H9 (cell line): ENCODE measurements around the gene UFM1. TPM values are rescaled to one million over a fixed set of nuclear protein-coding genes. Genes with fewer than 3 reads are reported as not detected.

Experiments
- DNase-seq: peaks from one replicate; pipeline ENCODE4 v3.0.0-alpha.2; 2017
- H2AFZ ChIP-seq: one replicate; pipeline ENCODE4 v1.6.1; 2013; ENCODE audit warnings: mild to moderate bottlenecking, low read length, control low read depth, moderate library complexity
- H2AK5ac ChIP-seq: 2 replicates; pipeline ENCODE4 v1.6.1; 2013; ENCODE audit warnings: low read length, control low read depth, mixed read lengths; ENCODE audit not compliant: insufficient read length
- H2BK120ac ChIP-seq: one replicate; pipeline ENCODE4 v1.6.1; 2013; ENCODE audit warnings: low read depth, mild to moderate bottlenecking, low read length, control low read depth, inconsistent platforms; ENCODE audit not compliant: poor library complexity, severe bottlenecking
- H2BK12ac ChIP-seq: 2 replicates; pipeline ENCODE4 v1.6.1; 2013; ENCODE audit warnings: low read length, control low read depth, mixed read lengths, low read depth; ENCODE audit not compliant: insufficient read length
- H2BK15ac ChIP-seq: 2 replicates; pipeline ENCODE4 v1.6.1; 2013; ENCODE audit warnings: low read depth, low read length, control low read depth
- H2BK20ac ChIP-seq: one replicate; pipeline ENCODE4 v1.6.1; 2013; ENCODE audit warnings: low read depth, mild to moderate bottlenecking, low read length, control low read depth, inconsistent platforms; ENCODE audit not compliant: poor library complexity, severe bottlenecking
- H2BK5ac ChIP-seq: 2 replicates; pipeline ENCODE4 v1.6.1; 2013; ENCODE audit warnings: low read length, control low read depth, mixed read lengths; ENCODE audit not compliant: insufficient read length
- H3K14ac ChIP-seq: 2 replicates; pipeline ENCODE4 v1.6.1; 2013; ENCODE audit warnings: low read length, control low read depth; ENCODE audit not compliant: insufficient read depth
- H3K18ac ChIP-seq: 2 replicates; pipeline ENCODE4 v1.6.1; 2013; ENCODE audit warnings: low read depth, mild to moderate bottlenecking, mixed read lengths, low read length, control low read depth; ENCODE audit not compliant: insufficient read length
- H3K23ac ChIP-seq: 2 replicates; pipeline ENCODE4 v1.6.1; 2013; ENCODE audit warnings: low read length, control low read depth, mixed read lengths, low read depth; ENCODE audit not compliant: insufficient read length
- H3K23me2 ChIP-seq: 2 replicates; pipeline ENCODE4 v1.6.1; 2013; ENCODE audit warnings: low read depth, mild to moderate bottlenecking, mixed read lengths, low read length, control low read depth; ENCODE audit not compliant: insufficient read length, poor library complexity, severe bottlenecking
- H3K27ac ChIP-seq: 2 replicates; pipeline ENCODE4 v1.5.1; 2013; ENCODE audit warnings: low read length, control low read depth, mixed read lengths, low read depth; ENCODE audit not compliant: insufficient read length
- H3K27me3 ChIP-seq: 2 replicates; pipeline ENCODE4 v1.6.1; 2013; ENCODE audit warnings: low read length, control low read depth, inconsistent platforms; ENCODE audit not compliant: insufficient read depth
- H3K4ac ChIP-seq: 2 replicates; pipeline ENCODE4 v1.6.1; 2013; ENCODE audit warnings: low read depth, mild to moderate bottlenecking, control low read depth, inconsistent platforms, low read length, moderate library complexity
- H3K4me1 ChIP-seq: 2 replicates; pipeline ENCODE4 v1.6.1; 2013; ENCODE audit warnings: low read length, control low read depth, inconsistent platforms; ENCODE audit not compliant: insufficient read depth
- H3K4me2 ChIP-seq: 2 replicates; pipeline ENCODE4 v1.6.1; 2013; ENCODE audit warnings: low read length, control low read depth, mixed read lengths; ENCODE audit not compliant: insufficient read length, insufficient read depth
- H3K56ac ChIP-seq: 2 replicates; pipeline ENCODE4 v1.6.1; 2013; ENCODE audit warnings: low read depth, mild to moderate bottlenecking, mixed read lengths, low read length, control low read depth; ENCODE audit not compliant: insufficient read length
- H3K79me1 ChIP-seq: 2 replicates; pipeline ENCODE4 v1.6.1; 2013; ENCODE audit warnings: low read depth, mild to moderate bottlenecking, moderate library complexity, low read length, control low read depth, inconsistent platforms; ENCODE audit not compliant: insufficient read depth, poor library complexity, severe bottlenecking
- H3K79me2 ChIP-seq: 2 replicates; pipeline ENCODE4 v1.6.1; 2013; ENCODE audit warnings: low read length, control low read depth, inconsistent platforms; ENCODE audit not compliant: insufficient read depth
- H3K9ac ChIP-seq: 2 replicates; pipeline ENCODE4 v1.6.1; 2013; ENCODE audit warnings: low read length, control low read depth, mixed read lengths; ENCODE audit not compliant: insufficient read length; ENCODE audit errors: extremely low read depth
- H3K9me3 ChIP-seq: one replicate; pipeline ENCODE4 v1.6.1; 2013; ENCODE audit warnings: low read depth, low read length, inconsistent platforms; ENCODE audit not compliant: control insufficient read depth
- H3T11ph ChIP-seq: one replicate; pipeline ENCODE4 v1.6.1; 2013; ENCODE audit warnings: mild to moderate bottlenecking, low read length, control low read depth, inconsistent platforms
- H4K20me1 ChIP-seq: one replicate; pipeline ENCODE4 v1.6.1; 2013; ENCODE audit not compliant: control insufficient read depth, insufficient read length, insufficient read depth
- H4K5ac ChIP-seq: 2 replicates; pipeline ENCODE4 v1.6.1; 2013; ENCODE audit warnings: low read depth, mild to moderate bottlenecking, mixed read lengths, low read length, control low read depth; ENCODE audit not compliant: insufficient read length
- H4K8ac ChIP-seq: replicated peaks from 2 replicates; pipeline ENCODE4 v1.6.1; 2013; ENCODE audit warnings: low read length, control low read depth, mixed read lengths, low read depth; ENCODE audit not compliant: insufficient read length
- H4K91ac ChIP-seq: 2 replicates; pipeline ENCODE4 v1.6.1; 2013; ENCODE audit warnings: low read depth, mild to moderate bottlenecking, moderate library complexity, mixed read lengths, low read length, control low read depth; ENCODE audit not compliant: insufficient read length
- H3K27ac Mint-ChIP-seq, 3 experiments: 2 replicates in 2 of 3; 3 replicates in 1 of 3; pipeline ENCODE4 v1.8.0; 2020 to 2021; ENCODE audit warnings: mixed read lengths in 3 of 3, mild to moderate bottlenecking in 1 of 3, moderate library complexity in 1 of 3
- H3K27me3 Mint-ChIP-seq: 2 replicates; pipeline ENCODE4 v1.8.0; 2021; ENCODE audit warnings: low read depth, mild to moderate bottlenecking, moderate library complexity, mixed read lengths
- H3K36me3 Mint-ChIP-seq, 3 experiments: 2 replicates in 2 of 3; 3 replicates in 1 of 3; pipeline ENCODE4 v1.8.0; 2020 to 2021; ENCODE audit warnings: low read depth in 3 of 3, mixed read lengths in 3 of 3; ENCODE audit not compliant: insufficient read depth in 1 of 3
- H3K4me1 Mint-ChIP-seq, 2 experiments: 2 replicates each; pipeline ENCODE4 v1.8.0; 2020; ENCODE audit warnings: mixed read lengths in 2 of 2
- H3K4me3 Mint-ChIP-seq, 2 experiments: 2 replicates in 1 of 2; 3 replicates in 1 of 2; pipeline ENCODE4 v1.8.0; 2020 to 2021; ENCODE audit warnings: mild to moderate bottlenecking in 2 of 2, mixed read lengths in 2 of 2, moderate library complexity in 1 of 2
- H3K9me3 Mint-ChIP-seq, 2 experiments: 2 replicates in 1 of 2; 3 replicates in 1 of 2; pipeline ENCODE4 v1.8.0; 2020; ENCODE audit warnings: mild to moderate bottlenecking in 2 of 2, mixed read lengths in 2 of 2, moderate library complexity in 1 of 2
- CTCF ChIP-seq: fragments of 200-600 bp; sonication (generic); conservative IDR thresholded peaks from 3 replicates; pipeline ENCODE4 v1.8.0; 2021; ENCODE audit warnings: antibody characterized with exemption, mild to moderate bottlenecking
- WGBS: extraction: QIAGEN DNeasy Blood & Tissue Kit; methylation state at CpG from one replicate; pipeline ENCODE4 v1.1.7; 2013; ENCODE audit warnings: missing lambda C conversion rate, low lambda C conversion rate, mixed read lengths; ENCODE audit not compliant: insufficient read length; ENCODE audit errors: extremely low coverage; 5-methylcytosine and 5-hydroxymethylcytosine counted together
- total RNA-seq: library from RNA; stranded (reverse); gene quantifications from 2 replicates; pipeline ENCODE4 v1.2.1, GENCODE V29; 2021

The UFM1 gene
- total RNA-seq, 1 experiment from 2014 or later, result 57.3 TPM

- no peak for TF ChIP-seq CTCF
- Mint-ChIP-seq H3K4me3 (no peak overlapping the region), H3K9me3 (no peaks in the 10 kb centered on the region), H3K27ac (no peak overlapping the region), H3K27me3 (no peaks in the 10 kb centered on the region), H3K4me1 (peaks cover 8 to 11% of the 10 kb centered on the region in 2 experiments), H3K36me3 (peaks cover 3 to 40% (median 25%) of the 10 kb centered on the region in 3 experiments; a peak in 6 of 7 replicates)
- H2BK120ac ChIP-seq, result no peak overlapping the region
- H3K4me2 ChIP-seq, result no peak overlapping the region
- no peak overlapping the region for H2BK20ac ChIP-seq
- no peak overlapping the region for H3T11ph ChIP-seq
- no peaks in the 10 kb centered on the region for H4K20me1 ChIP-seq
- H3K9me3 ChIP-seq, result no peaks in the 10 kb centered on the region
- H2BK5ac ChIP-seq, result no peak overlapping the region
- H2BK12ac ChIP-seq, result no peak overlapping the region
- H3K4ac ChIP-seq, result no peak overlapping the region
- H3K79me1 ChIP-seq, result peaks cover 2% of the 10 kb centered on the region
- H3K14ac ChIP-seq, result no peak overlapping the region
- no peak overlapping the region for H4K8ac ChIP-seq
- no CpG with 5 or more reads among the region's 3 CpGs for WGBS
- no peak overlapping the region for H2AK5ac ChIP-seq
- H3K79me2 ChIP-seq, result peaks cover 3% of the 10 kb centered on the region; the same call in 1 of the 2 replicates
- no peak overlapping the region for H3K18ac ChIP-seq
- DNase-seq, result no peak
- H3K56ac ChIP-seq, result no peak overlapping the region
- H3K23me2 ChIP-seq, result no peaks in the 10 kb centered on the region
- H2AFZ ChIP-seq, result no peak overlapping the region
- no peak overlapping the region for H2BK15ac ChIP-seq
- H3K9ac ChIP-seq, result no peak overlapping the region
- no peak overlapping the region for H3K23ac ChIP-seq
- H3K27me3 ChIP-seq, result no peaks in the 10 kb centered on the region
- H3K4me1 ChIP-seq, result no peaks in the 10 kb centered on the region
- H4K91ac ChIP-seq, result no peak overlapping the region
- no peak overlapping the region for H3K27ac ChIP-seq
- H4K5ac ChIP-seq, result no peak overlapping the region
Observed at GRCh38 chr13:38355595-38356119, 6.0 kb downstream of the UFM1 start.
